Spleen (tissue), 11 donors: ENCODE data around the gene PKD1L1. TPM values are rescaled to one million over a fixed set of nuclear protein-coding genes. Genes with fewer than 3 reads are reported as not detected.

ENCODE experiments used
- DNase-seq: peaks from one replicate; pipeline ENCODE4 v3.0.0-alpha.2; 2020
- H3K27ac ChIP-seq, 8 donors: fragments of 200-600 bp; sonication (generic) in 7 of 8; 1 replicate in 4 of 8; 2 replicates in 4 of 8; pipeline versions ENCODE4 v1.5.0 to v1.8.0; 2016 to 2021; ENCODE audit warnings: inconsistent platforms in 4 of 8, mild to moderate bottlenecking in 4 of 8, moderate library complexity in 1 of 8
- H3K27me3 ChIP-seq, 7 donors: fragments of 200-600 bp; sonication (generic) in 6 of 7; replicated peaks in 1 of 7; 1 replicate in 4 of 7; 2 replicates in 3 of 7; pipeline versions ENCODE4 v1.5.0 to v1.8.0; 2016 to 2021; ENCODE audit warnings: inconsistent platforms in 3 of 7, mild to moderate bottlenecking in 1 of 7
- H3K36me3 ChIP-seq, 6 donors: fragments of 200-600 bp; sonication (generic) in 5 of 6; 1 replicate in 4 of 6; 2 replicates in 2 of 6; pipeline versions ENCODE4 v1.5.0 to v1.8.0; 2016 to 2021; ENCODE audit warnings: inconsistent platforms in 2 of 6
- H3K4me1 ChIP-seq, 6 donors: fragments of 200-600 bp; sonication (generic) in 5 of 6; 1 replicate in 3 of 6; 2 replicates in 3 of 6; pipeline versions ENCODE4 v1.5.0 to v1.8.0; 2016 to 2021; ENCODE audit warnings: inconsistent platforms in 3 of 6
- H3K4me3 ChIP-seq, 8 donors: fragments of 200-600 bp; sonication (generic) in 7 of 8; 1 replicate in 4 of 8; 2 replicates in 4 of 8; pipeline versions ENCODE4 v1.5.0 to v1.8.0; 2016 to 2021; ENCODE audit warnings: inconsistent platforms in 4 of 8, mild to moderate bottlenecking in 4 of 8, moderate library complexity in 2 of 8
- H3K9me3 ChIP-seq, 8 donors: fragments of 200-600 bp; sonication (generic) in 7 of 8; 1 replicate in 4 of 8; 2 replicates in 4 of 8; pipeline versions ENCODE4 v1.5.0 to v1.8.0; 2016 to 2021; ENCODE audit warnings: inconsistent platforms in 4 of 8
- POLR2A ChIP-seq, 3 donors: fragments of 450-650 bp; IDR thresholded peaks; one replicate each; pipeline ENCODE4 v1.5.1; 2017; ENCODE audit warnings: antibody characterized with exemption in 3 of 3, mild to moderate bottlenecking in 1 of 3
- POLR2AphosphoS5 ChIP-seq, 3 donors: sonication (generic); formaldehyde crosslinking; IDR thresholded peaks; one replicate each; pipeline ENCODE4 v1.5.1; 2017; ENCODE audit warnings: antibody characterized with exemption in 3 of 3
- WGBS, 5 donors: extraction: QIAGEN DNeasy Blood & Tissue Kit in 3 of 5; methylation state at CpG; one replicate each; pipeline versions ENCODE4 v1.1.5 to v1.1.7; 2013 to 2018; 5-methylcytosine and 5-hydroxymethylcytosine counted together
- intact Hi-C: fragments of 100-400 bp; cut with DNase I; formaldehyde crosslinking; loops from one replicate; pipeline ENCODE4 v1.15.0; 2023; ENCODE audit warnings: low total_unique reads
- polyA plus RNA-seq, 3 donors: library from polyadenylated mRNA; stranded (reverse); fragments of 200-250 nt; gene quantifications; one replicate each; pipeline ENCODE4 v1.2.1, GENCODE V29; 2013
- total RNA-seq, 7 donors: library from RNA; depleted of rRNA in 3 of 7; stranded (reverse); fragments of >200 nt in 3 of 7; fragmentation: NEBNext Ultra II Directional in 4 of 7; extraction: Animal tissue kit (Norgen Biotek cat#: 25700) in 4 of 7; gene quantifications; one replicate each; pipeline versions ENCODE4 v1.1.0 to v1.2.1, GENCODE V29; 2016 to 2021
- TF ChIP-seq, protein P1 (sequence below), 11 experiments: fragments of 200-600 bp in 7 of 11; fragments of 450-650 bp in 4 of 11; sonication (generic) in 4 of 11; IDR thresholded peaks in 8 of 11; conservative IDR thresholded peaks in 3 of 11; 1 replicate in 7 of 11; 2 replicates in 4 of 11; pipeline versions ENCODE4 v1.4.0 to v1.8.0; 2016 to 2021; ENCODE audit warnings: antibody characterized with exemption in 11 of 11, inconsistent platforms in 4 of 11, mild to moderate bottlenecking in 1 of 11
- donor health status: healthy with polysubstance abuse.
- donor health status: DM: no; HTN: no; CAD: no; lungs with moderate emphysema.
- donor health status: DM: no; HTN: no; CAD: no.
- donor health status: Bipolar disorder and iron deficiency.
- donor health status: healthy.
- donor health status: DM: no; HTN: no; CAD: no.
- donor health status: DM: yes; HTN: yes; CAD: no.

PKD1L1 gene
- total and polyA plus RNA-seq, 10 donors, result 0.28 to 1.3 (median 0.49) TPM

DNA sequence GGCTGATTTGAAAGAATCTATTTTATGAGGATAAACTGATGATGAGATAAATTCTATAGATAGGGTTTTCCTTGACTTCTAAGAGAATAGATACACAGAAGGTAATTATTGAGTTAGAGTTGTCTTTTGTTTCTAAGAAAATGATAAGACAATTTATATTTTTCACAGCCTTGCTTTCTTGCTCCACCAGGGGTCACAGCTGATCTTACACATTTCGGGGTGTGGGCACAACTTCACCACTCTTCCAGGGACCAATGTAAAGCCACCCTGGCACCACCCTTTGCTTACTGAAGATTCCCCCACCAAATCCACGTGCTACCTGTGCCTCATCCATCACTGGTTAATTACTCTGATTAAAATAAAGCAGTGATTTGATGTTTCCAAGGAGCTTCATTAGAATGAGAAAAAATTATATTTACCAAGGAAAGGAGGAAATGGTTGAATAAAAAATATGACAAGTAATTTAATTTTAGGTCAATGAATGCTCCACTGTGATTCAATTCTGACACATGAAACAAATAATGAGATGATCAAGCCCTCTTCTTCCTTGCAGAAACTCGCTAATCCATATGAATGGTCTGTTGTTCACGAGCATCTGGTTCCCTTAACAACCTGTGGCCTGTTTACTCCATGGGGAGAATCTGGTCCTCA lies 189.1 kb downstream of the PKD1L1 start:
- peaks cover 0 to 13% (median 5%) of the 10 kb centered on the region in 6 donors for H3K4me1 ChIP-seq
- no peaks in the 10 kb centered on the region for H3K27me3 ChIP-seq
- no peak for DNase-seq
- peak overlapping the region in 5 of 8 donors; percentile 54 to 84 (median 70) for H3K27ac ChIP-seq
- TF ChIP-seq POLR2A (IDR thresholded peaks at IDR 0.05), result no peak
- TF ChIP-seq, protein P1, sequence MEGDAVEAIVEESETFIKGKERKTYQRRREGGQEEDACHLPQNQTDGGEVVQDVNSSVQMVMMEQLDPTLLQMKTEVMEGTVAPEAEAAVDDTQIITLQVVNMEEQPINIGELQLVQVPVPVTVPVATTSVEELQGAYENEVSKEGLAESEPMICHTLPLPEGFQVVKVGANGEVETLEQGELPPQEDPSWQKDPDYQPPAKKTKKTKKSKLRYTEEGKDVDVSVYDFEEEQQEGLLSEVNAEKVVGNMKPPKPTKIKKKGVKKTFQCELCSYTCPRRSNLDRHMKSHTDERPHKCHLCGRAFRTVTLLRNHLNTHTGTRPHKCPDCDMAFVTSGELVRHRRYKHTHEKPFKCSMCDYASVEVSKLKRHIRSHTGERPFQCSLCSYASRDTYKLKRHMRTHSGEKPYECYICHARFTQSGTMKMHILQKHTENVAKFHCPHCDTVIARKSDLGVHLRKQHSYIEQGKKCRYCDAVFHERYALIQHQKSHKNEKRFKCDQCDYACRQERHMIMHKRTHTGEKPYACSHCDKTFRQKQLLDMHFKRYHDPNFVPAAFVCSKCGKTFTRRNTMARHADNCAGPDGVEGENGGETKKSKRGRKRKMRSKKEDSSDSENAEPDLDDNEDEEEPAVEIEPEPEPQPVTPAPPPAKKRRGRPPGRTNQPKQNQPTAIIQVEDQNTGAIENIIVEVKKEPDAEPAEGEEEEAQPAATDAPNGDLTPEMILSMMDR (IDR thresholded peaks at IDR 0.05 in 8 of 11, conservative IDR thresholded peaks at IDR 0.05 in 3 of 11), result peak in 2 of 11 experiments; percentile 7 to 8
- 81 to 95% (median 82%) methylated on average over 4 of the region's 4 CpGs for WGBS, 5 donors
- intact Hi-C loops, result no loop called here
- H3K4me3 ChIP-seq, result no peak overlapping the region
- no peaks in the 10 kb centered on the region for H3K9me3 ChIP-seq
- no peaks in the 10 kb centered on the region for H3K36me3 ChIP-seq

DNA sequence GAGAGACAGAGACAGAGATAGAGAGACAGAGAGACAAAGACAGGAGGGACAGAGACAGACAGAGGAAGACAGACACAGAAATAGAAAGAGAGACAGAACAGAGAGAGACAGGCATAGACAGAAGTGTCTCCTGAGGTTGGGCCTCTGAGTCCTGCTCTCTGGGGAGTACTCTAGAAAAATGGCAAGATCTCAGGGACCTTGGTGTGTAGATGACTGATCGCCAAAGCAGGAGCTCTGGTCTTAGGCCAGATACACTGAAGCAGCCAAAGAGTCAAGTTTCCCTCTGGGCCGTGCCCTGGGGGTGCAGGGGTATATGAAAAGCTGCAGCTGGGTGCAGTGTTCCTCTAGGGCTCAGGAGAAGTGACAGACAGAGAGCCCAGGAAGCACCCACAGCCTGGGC lies 189.7 kb downstream of the PKD1L1 start:
- Histone ChIP-seq H3K27ac (peak overlapping the region in 7 of 8 donors; percentile 44 to 84 (median 67)), H3K27me3 (no peaks in the 10 kb centered on the region), H3K36me3 (no peaks in the 10 kb centered on the region), H3K4me1 (peaks cover 0 to 9% (median 4%) of the 10 kb centered on the region in 6 donors), H3K4me3 (no peak overlapping the region), H3K9me3 (no peaks in the 10 kb centered on the region)
- intact Hi-C loops, result no loop called here
- TF ChIP-seq, protein P1 (IDR thresholded peaks at IDR 0.05 in 8 of 11, conservative IDR thresholded peaks at IDR 0.05 in 3 of 11), result no peak
- no peak for TF ChIP-seq POLR2A (IDR thresholded peaks at IDR 0.05)
- TF ChIP-seq POLR2AphosphoS5 (IDR thresholded peaks at IDR 0.05), result no peak
- 61 to 98% (median 85%) methylated on average over 2 of the region's 2 CpGs for WGBS, 5 donors
- no peak for DNase-seq

DNA sequence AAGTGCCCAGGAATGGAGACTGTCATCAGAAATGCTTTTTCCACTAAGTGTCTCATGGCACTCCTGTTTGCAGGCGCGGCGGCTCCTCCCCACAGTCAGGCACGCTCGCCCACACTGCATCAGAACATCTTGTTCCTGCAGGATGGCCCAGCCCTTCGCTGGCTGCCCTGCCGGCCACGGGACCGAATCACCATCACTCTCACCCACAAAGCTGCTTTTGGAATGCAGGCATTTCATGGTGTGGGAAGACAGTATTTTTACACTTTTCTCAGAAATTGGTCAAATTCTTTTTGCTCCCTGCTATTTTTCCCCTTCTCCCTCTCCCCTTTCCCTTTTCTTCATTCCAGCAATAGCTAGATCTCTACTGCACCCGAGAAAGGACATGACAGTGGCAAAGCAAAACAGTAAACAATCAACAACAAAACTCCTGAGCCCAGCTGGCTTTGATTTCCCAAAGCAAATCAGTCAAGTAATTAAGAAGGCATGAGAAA lies 190.3 kb downstream of the PKD1L1 start:
- TF ChIP-seq, protein P1 (IDR thresholded peaks at IDR 0.05 in 8 of 11, conservative IDR thresholded peaks at IDR 0.05 in 3 of 11), result peak in 1 of 11 experiments; percentile 6
- TF ChIP-seq POLR2A (IDR thresholded peaks at IDR 0.05), result no peak
- peak; percentile 83 to 88 (median 85) for TF ChIP-seq POLR2AphosphoS5 (IDR thresholded peaks at IDR 0.05)
- Histone ChIP-seq H3K4me1 (peaks cover 0 to 3% (median 0%) of the 10 kb centered on the region in 6 donors), H3K27me3 (no peaks in the 10 kb centered on the region), H3K4me3 (no peak overlapping the region), H3K27ac (peak overlapping the region in 7 of 8 donors; percentile 44 to 84 (median 67)), H3K9me3 (no peaks in the 10 kb centered on the region), H3K36me3 (no peaks in the 10 kb centered on the region)
- WGBS, 5 donors, result 74 to 82% (median 78%) methylated on average over 10 of the region's 10 CpGs
- intact Hi-C loops, result no loop called here
- DNase-seq, result no peak

DNA sequence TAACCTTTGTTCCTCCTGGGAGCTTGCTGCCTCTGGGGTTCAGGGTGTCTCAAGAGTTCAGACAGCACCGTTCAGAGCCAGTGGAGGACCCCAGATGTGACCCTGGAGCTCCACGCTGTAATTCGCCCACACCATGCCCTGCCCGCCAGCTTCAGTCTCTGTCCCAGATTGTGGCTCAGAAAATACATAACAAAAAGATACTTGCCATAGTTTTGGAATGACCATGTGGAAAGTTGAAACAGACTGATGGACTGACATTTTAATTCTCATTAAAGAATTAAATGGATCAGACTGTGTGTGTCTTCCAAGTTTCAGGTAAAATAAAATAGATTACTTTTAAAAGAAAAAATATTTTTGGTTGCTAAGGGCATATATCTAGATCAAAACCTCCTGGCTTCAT lies 191.6 kb downstream of the PKD1L1 start:
- peak overlapping the region in 2 of 8 donors; percentile 80 to 84 for H3K27ac ChIP-seq
- 91 to 97% (median 94%) methylated on average over 4 of the region's 4 CpGs for WGBS, 5 donors

More for the DNA sequence above, 191.6 kb downstream of the PKD1L1 start:
- TF ChIP-seq POLR2A (IDR thresholded peaks at IDR 0.05) (no peak), POLR2AphosphoS5 (IDR thresholded peaks at IDR 0.05) (no peak)
- TF ChIP-seq, protein P1 (IDR thresholded peaks at IDR 0.05 in 8 of 11, conservative IDR thresholded peaks at IDR 0.05 in 3 of 11), result no peak
- H3K4me1 ChIP-seq, result no peaks in the 10 kb centered on the region
- peaks cover 0 to 4% (median 0%) of the 10 kb centered on the region in 8 donors for H3K9me3 ChIP-seq
- no peak overlapping the region for H3K4me3 ChIP-seq
- H3K36me3 ChIP-seq, result no peaks in the 10 kb centered on the region
- no peaks in the 10 kb centered on the region for H3K27me3 ChIP-seq
- DNase-seq, result no peak
- intact Hi-C loops, result no loop called here
